Stomach (tissue), 4 donors: Measurements from ENCODE around the gene AADACL3.

Experiments used
- CTCF ChIP-seq, 7 experiments: fragments of 450-650 bp in 4 of 7; fragments of 200-600 bp in 3 of 7; sonication (generic) in 3 of 7; IDR thresholded peaks; one replicate each; pipeline ENCODE4 v1.5.1; 2016 to 2019; ENCODE audit warnings: antibody characterized with exemption in 7 of 7, control low read depth in 2 of 7, mild to moderate bottlenecking in 1 of 7
- EP300 ChIP-seq: sonication (generic); formaldehyde crosslinking; IDR thresholded peaks from one replicate; pipeline ENCODE4 v1.6.1; 2017; ENCODE audit warnings: antibody characterized with exemption
- POLR2A ChIP-seq, 4 donors: fragments of 450-650 bp; IDR thresholded peaks; one replicate each; pipeline ENCODE4 v1.6.1; 2016; ENCODE audit warnings: antibody characterized with exemption in 4 of 4, control low read depth in 2 of 4, mild to moderate bottlenecking in 1 of 4, moderate library complexity in 1 of 4
- POLR2AphosphoS5 ChIP-seq, 3 donors: sonication (generic); formaldehyde crosslinking; IDR thresholded peaks; one replicate each; pipeline ENCODE4 v1.6.1; 2016; ENCODE audit warnings: antibody characterized with exemption in 3 of 3

- TF ChIP-seq CTCF (IDR thresholded peaks at IDR 0.05) (no peak), POLR2A (IDR thresholded peaks at IDR 0.05) (no peak), POLR2AphosphoS5 (IDR thresholded peaks at IDR 0.05) (no peak), EP300 (no peak)
These were observed 22.7 kb upstream of the AADACL3 start for GRCh38 chr1:12692967-12693782.
